ENCODE measurements around the gene SLC12A7. TPM values are rescaled to one million over a fixed set of nuclear protein-coding genes. Genes with fewer than 3 reads are reported as not detected.

SLC12A7 gene
- total RNA-seq, 1 experiment from 2014 or later, result 48.2 TPM

- BruUV-seq (replicated peaks), result no TSS peak
- no peaks in the 10 kb centered on the region for H3F3A ChIP-seq (ENCODE audit: low read length, unreplicated experiment)
- no peak overlapping the region for H3K9ac ChIP-seq (ENCODE audit: low read length)
- no peaks in the 10 kb centered on the region for H3K27me3 ChIP-seq (ENCODE audit: low read length)
- intact Hi-C loops (cut with micrococcal nuclease), result no loop called here
- no peaks in the 10 kb centered on the region for H3K9me3 ChIP-seq (ENCODE audit: low read length)
- H3K36me3 ChIP-seq (ENCODE audit: low read depth, low read length), result peaks cover 15% of the 10 kb centered on the region; the same call in 1 of the 2 replicates
- H3K4me2 ChIP-seq (ENCODE audit: low read length), result no peak overlapping the region
- ChIA-PET POLR2A (ENCODE audit: unreplicated experiment) (no interaction called here), CTCF (no interaction called here)
- H3K27ac ChIP-seq (ENCODE audit: low read length), result no peak overlapping the region
- no peaks in the 10 kb centered on the region for H4K20me1 ChIP-seq (ENCODE audit: low read length)
- H3K4me1 ChIP-seq (ENCODE audit: insufficient read depth, low read length), result no peaks in the 10 kb centered on the region
- no peak for TF ChIP-seq CTCF (conservative IDR thresholded peaks at IDR 0.05; ENCODE audit: low read depth, low read length)
- TF ChIP-seq EZH2 (IDR thresholded peaks at IDR 0.05; ENCODE audit: low read length, unreplicated experiment), result no peak
- TF ChIP-seq EZH2phosphoT487 (IDR thresholded peaks at IDR 0.05; ENCODE audit: borderline replicate concordance, low read length), result no peak
- ATAC-seq (no peak), DNase-seq (no peak)
- H2AFZ ChIP-seq (ENCODE audit: low read length), result no peak overlapping the region
- no peaks in the 10 kb centered on the region for H3K9me2 ChIP-seq (replicated peaks; ENCODE audit: low read length)
- no peaks in the 10 kb centered on the region for H3K79me2 ChIP-seq (ENCODE audit: low read length)
- H3K4me3 ChIP-seq (ENCODE audit: low read length), result no peak overlapping the region
Observed at GRCh38 chr5:1056611-1057484, 55.0 kb downstream of the SLC12A7 start.

GRCh38 chr5:1055896-1056610, 55.8 kb downstream of the SLC12A7 start:
- Histone ChIP-seq H3K4me2 (ENCODE audit: low read length) (no peak overlapping the region), H3K4me3 (ENCODE audit: low read length) (no peak overlapping the region), H4K20me1 (ENCODE audit: low read length) (no peaks in the 10 kb centered on the region), H3K27ac (ENCODE audit: low read length) (no peak overlapping the region), H3K36me3 (ENCODE audit: low read depth, low read length) (peaks cover 15% of the 10 kb centered on the region; the same call in 1 of the 2 replicates), H3K9me2 (replicated peaks; ENCODE audit: low read length) (no peaks in the 10 kb centered on the region), H3K4me1 (ENCODE audit: insufficient read depth, low read length) (no peaks in the 10 kb centered on the region), H3K79me2 (ENCODE audit: low read length) (no peaks in the 10 kb centered on the region), H2AFZ (ENCODE audit: low read length) (no peak overlapping the region), H3K27me3 (ENCODE audit: low read length) (no peaks in the 10 kb centered on the region), H3K9ac (ENCODE audit: low read length) (no peak overlapping the region), H3F3A (ENCODE audit: low read length, unreplicated experiment) (no peaks in the 10 kb centered on the region), H3K9me3 (ENCODE audit: low read length) (no peaks in the 10 kb centered on the region)
- DNase-seq (no peak), ATAC-seq (no peak)
- CTCF ChIA-PET, result no interaction called here
- TF ChIP-seq CTCF (conservative IDR thresholded peaks at IDR 0.05; ENCODE audit: low read depth, low read length), result no peak
- no peak for TF ChIP-seq EZH2 (IDR thresholded peaks at IDR 0.05; ENCODE audit: low read length, unreplicated experiment)
- no peak for TF ChIP-seq EZH2phosphoT487 (IDR thresholded peaks at IDR 0.05; ENCODE audit: borderline replicate concordance, low read length)
- POLR2A ChIA-PET (ENCODE audit: unreplicated experiment), result no interaction called here
- no TSS peak for BruUV-seq (replicated peaks)
- intact Hi-C loops (cut with micrococcal nuclease), result no loop called here

Measured in PC-3 (cell line).